ENCODE measurements around the gene CTNND2. TPM values are rescaled to one million over a fixed set of nuclear protein-coding genes. Genes with fewer than 3 reads are reported as not detected.
"Not testable (repeated sequence)": the region's sequence is repeated elsewhere in the genome, so short reads cannot be mapped to it uniquely, and the experiment has no call there.

The CTNND2 gene
- total RNA-seq, 2 experiments from 2014 or later = not detected

- no peak for DNase-seq
- H3K4me3 Mint-ChIP-seq = no peak overlapping the region
- H3K36me3 Mint-ChIP-seq (ENCODE audit: low read depth) = no peaks in the 10 kb centered on the region
- H3K27ac Mint-ChIP-seq = no peak overlapping the region
- H3K9me3 Mint-ChIP-seq = no peaks in the 10 kb centered on the region
- no peaks in the 10 kb centered on the region for H3K4me1 Mint-ChIP-seq
- ChIA-PET CTCF (no interaction called here), POLR2A (no interaction called here)
- H3K27me3 Mint-ChIP-seq = no peaks in the 10 kb centered on the region
Observed at GRCh38 chr5:11084111-11084510, 820.1 kb downstream of the CTNND2 start.

DNA sequence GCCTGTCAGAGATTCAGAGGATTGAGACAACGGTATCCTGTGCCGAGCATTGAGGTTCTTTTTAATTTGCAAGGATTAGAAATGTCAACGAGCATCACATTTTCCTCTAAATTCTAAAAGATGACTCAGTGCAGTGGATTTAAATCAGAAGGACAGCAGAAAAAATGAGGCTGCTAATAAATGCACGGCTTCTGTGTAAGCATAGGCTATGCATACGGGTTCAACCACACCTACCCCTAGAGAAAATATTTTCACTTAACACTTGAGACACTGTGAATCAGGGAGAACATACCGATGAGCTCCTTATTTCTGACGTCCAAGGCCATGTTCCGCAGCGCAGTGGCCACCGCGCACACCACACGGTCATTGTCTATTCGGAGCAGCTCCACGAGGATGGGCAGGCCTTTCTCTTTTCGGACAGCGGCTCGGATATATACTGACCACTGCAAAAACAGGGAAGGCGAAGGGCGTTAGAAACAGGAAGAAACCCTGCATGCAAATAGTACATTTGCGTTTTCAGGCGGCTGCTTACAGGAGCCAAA is 821.8 kb downstream of the CTNND2 start:
- no peaks in the 10 kb centered on the region for H3K27me3 Mint-ChIP-seq
- DNase-seq = no peak
- no peak overlapping the region for H3K4me3 Mint-ChIP-seq
- no peaks in the 10 kb centered on the region for H3K36me3 Mint-ChIP-seq (ENCODE audit: low read depth)
- H3K9me3 Mint-ChIP-seq = no peaks in the 10 kb centered on the region
- H3K27ac Mint-ChIP-seq = no peak overlapping the region
- ChIA-PET POLR2A (no interaction called here), CTCF (no interaction called here)
- H3K4me1 Mint-ChIP-seq = no peaks in the 10 kb centered on the region

GRCh38 chr5:11076945-11077613 is 827.2 kb downstream of the CTNND2 start:
- POLR2A ChIA-PET = no interaction called here
- Mint-ChIP-seq H3K4me1 (no peaks in the 10 kb centered on the region), H3K4me3 (no peak overlapping the region), H3K27me3 (peaks cover 3% of the 10 kb centered on the region), H3K27ac (no peak overlapping the region), H3K36me3 (ENCODE audit: low read depth) (no peaks in the 10 kb centered on the region), H3K9me3 (no peaks in the 10 kb centered on the region)
- no peak for DNase-seq
- CTCF ChIA-PET = no interaction called here

DNA sequence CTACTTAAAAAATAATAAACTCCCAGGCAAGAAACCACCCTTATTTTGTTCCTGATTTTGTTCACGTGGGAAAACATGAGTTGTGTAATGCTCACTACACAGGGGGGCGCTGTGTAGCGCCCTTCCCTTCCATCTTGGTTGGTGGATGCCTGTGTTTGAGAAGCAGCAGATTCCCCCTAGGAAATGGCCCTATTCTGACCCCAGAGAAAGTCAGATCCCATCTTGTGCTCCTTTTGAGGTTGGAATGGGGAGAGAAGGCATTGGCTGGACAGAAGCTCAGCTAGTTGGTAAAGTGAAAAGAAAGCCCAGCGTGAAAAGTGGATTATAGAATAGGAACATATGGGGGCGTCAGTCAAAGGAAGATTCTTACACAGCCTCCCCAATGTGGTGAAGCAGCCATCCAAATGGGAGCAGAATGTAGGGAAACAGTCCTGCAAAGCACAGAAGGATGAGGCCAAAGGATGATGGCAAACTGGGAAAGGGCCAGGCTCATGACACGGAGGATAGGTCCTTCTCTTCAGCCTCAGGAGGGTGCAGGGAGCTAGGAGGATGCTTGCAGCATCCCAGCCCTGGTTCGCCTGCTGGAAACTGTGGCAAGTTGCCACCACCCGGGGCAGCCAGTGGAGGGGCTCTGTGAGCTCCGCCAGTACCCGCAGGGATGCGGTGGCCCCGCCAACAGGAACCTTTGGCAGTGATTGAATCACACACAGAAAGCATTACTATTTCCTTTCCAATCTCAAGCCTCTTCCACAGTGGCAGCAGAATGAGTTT is 829.0 kb downstream of the CTNND2 start:
- H3K4me3 Mint-ChIP-seq = no peak overlapping the region
- no peaks in the 10 kb centered on the region for H3K9me3 Mint-ChIP-seq
- no peaks in the 10 kb centered on the region for H3K36me3 Mint-ChIP-seq (ENCODE audit: low read depth)
- ChIA-PET CTCF (no interaction called here), POLR2A (no interaction called here)
- no peak overlapping the region for H3K27ac Mint-ChIP-seq
- H3K4me1 Mint-ChIP-seq = no peaks in the 10 kb centered on the region
- DNase-seq = no peak
- peaks cover 3% of the 10 kb centered on the region for H3K27me3 Mint-ChIP-seq

- ChIA-PET CTCF (no interaction called here), POLR2A (no interaction called here)
- Mint-ChIP-seq H3K27ac (no peak overlapping the region), H3K9me3 (no peaks in the 10 kb centered on the region), H3K4me1 (no peaks in the 10 kb centered on the region), H3K4me3 (no peak overlapping the region), H3K36me3 (ENCODE audit: low read depth) (no peaks in the 10 kb centered on the region), H3K27me3 (peaks cover 3% of the 10 kb centered on the region)
- no peak for DNase-seq
Observed at GRCh38 chr5:11072568-11072967, 831.7 kb downstream of the CTNND2 start.

GRCh38 chr5:11072076-11072475 is 832.2 kb downstream of the CTNND2 start:
- Mint-ChIP-seq H3K4me3 (no peak overlapping the region), H3K27ac (no peak overlapping the region), H3K36me3 (ENCODE audit: low read depth) (no peaks in the 10 kb centered on the region), H3K9me3 (no peaks in the 10 kb centered on the region), H3K27me3 (peaks cover 2% of the 10 kb centered on the region), H3K4me1 (no peaks in the 10 kb centered on the region)
- POLR2A ChIA-PET = no interaction called here
- DNase-seq = no peak
- CTCF ChIA-PET = no interaction called here

DNA sequence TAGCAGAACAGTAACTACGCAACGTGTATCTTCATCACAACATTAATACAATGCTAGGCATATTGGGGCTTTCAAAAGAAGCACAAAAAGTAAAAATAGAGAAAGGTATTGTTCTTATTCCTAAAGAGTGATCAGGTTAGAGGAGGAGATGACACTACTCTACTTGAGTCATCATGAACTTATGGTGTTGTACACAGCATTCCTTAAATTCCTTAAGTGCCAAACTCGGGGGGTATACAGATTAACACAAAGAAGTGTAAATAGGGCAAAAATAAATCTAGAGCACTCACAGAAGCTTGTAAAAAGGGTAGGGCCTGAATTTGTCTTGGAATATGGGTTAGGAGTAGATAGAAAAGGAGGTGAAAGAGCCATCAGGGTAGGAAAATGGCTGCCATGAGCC is 835.2 kb downstream of the CTNND2 start:
- DNase-seq = no peak
- POLR2A ChIA-PET = no interaction called here
- Mint-ChIP-seq H3K4me3 (no peak overlapping the region), H3K36me3 (ENCODE audit: low read depth) (no peaks in the 10 kb centered on the region), H3K4me1 (no peaks in the 10 kb centered on the region), H3K27me3 (no peaks in the 10 kb centered on the region), H3K9me3 (no peaks in the 10 kb centered on the region), H3K27ac (no peak overlapping the region)
- CTCF ChIA-PET = no interaction called here

- CTCF ChIA-PET, H3K4me1 Mint-ChIP-seq, H3K27ac Mint-ChIP-seq: not testable (repeated sequence)
Observed at GRCh38 chr5:11065723-11066122, 838.5 kb downstream of the CTNND2 start.

DNA sequence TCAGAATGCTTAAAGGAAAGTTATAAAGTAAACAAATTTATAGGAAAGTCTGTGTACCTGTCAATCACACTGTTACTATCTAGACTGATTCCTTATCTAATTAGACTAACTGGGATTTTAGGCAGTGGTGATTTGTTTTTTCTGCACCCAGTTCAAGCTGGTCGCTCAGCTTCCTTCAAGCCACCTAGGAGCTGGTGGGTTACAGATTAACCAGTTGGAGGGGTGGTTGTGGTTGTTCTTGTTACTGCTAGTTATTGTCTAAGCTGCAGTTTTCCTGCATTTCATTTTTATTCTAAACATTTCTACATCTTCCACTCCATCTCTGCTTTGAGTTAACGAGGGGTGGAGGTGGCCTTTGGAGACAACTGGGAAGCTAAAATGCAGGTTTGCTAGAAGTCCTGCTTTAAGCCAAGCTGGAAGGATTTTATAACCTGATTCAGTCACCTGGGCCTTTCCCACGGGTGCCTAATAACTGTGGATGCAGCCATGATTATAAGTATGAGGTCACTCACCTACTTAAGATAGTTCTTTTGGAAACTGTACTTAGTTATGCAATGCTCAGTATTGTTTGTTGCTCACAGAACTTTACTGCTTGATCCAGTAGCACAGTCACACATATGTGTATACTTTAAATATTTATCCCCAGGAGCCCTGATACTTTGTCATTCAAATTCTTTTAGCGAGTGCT is 839.3 kb downstream of the CTNND2 start:
- H3K36me3 Mint-ChIP-seq (ENCODE audit: low read depth) = no peaks in the 10 kb centered on the region
- ChIA-PET POLR2A (no interaction called here), CTCF (no interaction called here)
- no peak overlapping the region for H3K4me3 Mint-ChIP-seq
- H3K4me1 Mint-ChIP-seq = no peaks in the 10 kb centered on the region
- no peak overlapping the region for H3K27ac Mint-ChIP-seq
- DNase-seq = no peak
- H3K27me3 Mint-ChIP-seq = no peaks in the 10 kb centered on the region
- no peaks in the 10 kb centered on the region for H3K9me3 Mint-ChIP-seq

More at GRCh38 chr5:11065723-11066122, 838.5 kb downstream of the CTNND2 start:
- H3K4me3 Mint-ChIP-seq; H3K9me3 Mint-ChIP-seq; H3K36me3 Mint-ChIP-seq (ENCODE audit: low read depth); H3K27me3 Mint-ChIP-seq; POLR2A ChIA-PET; DNase-seq: not testable (repeated sequence)

- Mint-ChIP-seq H3K27ac (no peak overlapping the region), H3K36me3 (ENCODE audit: low read depth) (no peaks in the 10 kb centered on the region), H3K27me3 (no peaks in the 10 kb centered on the region), H3K4me1 (no peaks in the 10 kb centered on the region), H3K9me3 (no peaks in the 10 kb centered on the region), H3K4me3 (no peak overlapping the region)
- ChIA-PET CTCF (no interaction called here), POLR2A (no interaction called here)
- no peak for DNase-seq
Observed at GRCh38 chr5:11062397-11062796, 841.8 kb downstream of the CTNND2 start.

DNA sequence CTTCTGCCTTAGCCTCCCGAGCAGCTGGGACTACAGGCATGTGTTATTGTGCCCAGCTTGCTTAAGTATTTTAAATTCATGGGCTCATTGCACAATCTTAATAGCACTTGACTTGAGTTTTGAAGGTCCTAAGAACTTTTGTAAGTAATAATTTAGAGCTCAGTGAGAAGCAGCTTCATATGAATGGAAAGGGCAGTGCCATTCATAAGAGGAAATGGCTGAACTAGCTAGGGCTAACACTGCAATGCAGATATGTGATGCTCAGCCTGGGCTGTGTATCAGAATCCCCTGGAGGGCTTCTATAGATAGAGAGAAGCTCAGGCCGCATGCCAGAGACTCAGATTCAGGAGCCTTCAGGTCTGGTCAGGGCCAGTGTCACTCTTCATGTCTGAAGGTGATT is 847.7 kb downstream of the CTNND2 start:
- no peak overlapping the region for H3K27ac Mint-ChIP-seq
- ChIA-PET CTCF (no interaction called here), POLR2A (no interaction called here)
- no peaks in the 10 kb centered on the region for H3K9me3 Mint-ChIP-seq
- H3K4me1 Mint-ChIP-seq = no peaks in the 10 kb centered on the region
- DNase-seq = no peak
- H3K4me3 Mint-ChIP-seq = no peak overlapping the region
- H3K27me3 Mint-ChIP-seq = no peaks in the 10 kb centered on the region
- no peaks in the 10 kb centered on the region for H3K36me3 Mint-ChIP-seq (ENCODE audit: low read depth)

DNA sequence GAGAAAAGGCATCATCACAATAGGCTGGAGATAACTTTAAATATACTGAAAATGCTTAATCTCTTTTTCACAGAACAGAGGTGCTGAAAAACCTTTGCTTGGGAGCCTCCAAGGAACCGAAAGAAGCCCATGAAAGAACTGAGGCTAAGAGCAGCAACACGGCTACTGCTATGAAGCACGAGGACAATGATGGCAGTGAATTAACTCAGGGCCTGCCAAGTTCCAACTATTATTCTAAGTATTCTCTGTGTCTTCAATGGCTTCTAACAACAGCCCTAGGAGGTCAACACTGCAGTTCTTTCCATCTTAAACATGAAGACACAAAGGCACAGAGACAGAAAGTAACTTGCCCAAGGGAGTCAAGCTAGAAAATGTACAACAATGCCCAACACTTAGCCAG is 850.2 kb downstream of the CTNND2 start:
- Mint-ChIP-seq H3K27ac (no peak overlapping the region), H3K4me1 (no peaks in the 10 kb centered on the region), H3K4me3 (no peak overlapping the region), H3K36me3 (ENCODE audit: low read depth) (no peaks in the 10 kb centered on the region), H3K27me3 (peaks cover 2% of the 10 kb centered on the region), H3K9me3 (no peaks in the 10 kb centered on the region)
- POLR2A ChIA-PET = no interaction called here
- no peak for DNase-seq
- CTCF ChIA-PET = no interaction called here

DNA sequence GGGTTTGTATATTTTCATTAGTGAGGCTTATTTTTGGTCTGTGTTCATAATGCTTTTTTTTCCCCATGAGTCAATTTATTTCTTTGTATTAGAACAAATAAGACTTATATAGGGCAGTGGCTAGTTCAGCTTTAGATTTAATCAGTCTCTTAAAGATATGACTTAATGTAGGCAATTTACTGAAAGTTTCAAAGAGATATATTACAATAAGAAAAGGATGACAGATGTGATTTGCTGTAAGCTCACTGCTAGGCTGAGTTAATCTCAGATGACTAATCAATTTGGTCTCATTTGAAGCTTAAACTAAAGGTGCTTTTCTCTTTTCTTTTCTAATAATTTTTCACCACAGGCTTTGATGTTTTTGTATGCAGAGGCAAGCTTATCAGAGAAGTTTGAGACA is 851.4 kb downstream of the CTNND2 start:
- Mint-ChIP-seq H3K4me1 (no peaks in the 10 kb centered on the region), H3K9me3 (no peaks in the 10 kb centered on the region), H3K27ac (no peak overlapping the region), H3K36me3 (ENCODE audit: low read depth) (no peaks in the 10 kb centered on the region), H3K27me3 (peaks cover 2% of the 10 kb centered on the region), H3K4me3 (no peak overlapping the region)
- CTCF ChIA-PET = no interaction called here
- POLR2A ChIA-PET = no interaction called here
- no peak for DNase-seq

Data from activated CD4-positive, alpha-beta T cell treated with anti-CD3 and anti-CD28 coated beads, Interleukin-2, amount 10 ng/mL, durations not matched to agents 7 days and 5 days (primary cell).